Nephron progenitor cell (in vitro differentiated cells): Measurements from ENCODE around the gene LHPP.

Source experiments
- DNase-seq: peaks from one replicate; pipeline ENCODE4 v3.0.0; 2021
- H3K27ac Mint-ChIP-seq: 2 replicates; pipeline ENCODE4 v1.8.0; 2021; ENCODE audit warnings: mild to moderate bottlenecking, moderate library complexity, mixed read lengths
- H3K27me3 Mint-ChIP-seq: 2 replicates; pipeline ENCODE4 v1.8.0; 2021; ENCODE audit warnings: mild to moderate bottlenecking, low read depth, mixed read lengths; ENCODE audit not compliant: poor library complexity
- H3K36me3 Mint-ChIP-seq: 2 replicates; pipeline ENCODE4 v1.8.0; 2021; ENCODE audit warnings: low read depth, mixed read lengths
- H3K4me1 Mint-ChIP-seq: 2 replicates; pipeline ENCODE4 v1.8.0; 2021; ENCODE audit warnings: mixed read lengths
- H3K4me3 Mint-ChIP-seq: 2 replicates; pipeline ENCODE4 v1.8.0; 2021; ENCODE audit warnings: mild to moderate bottlenecking, moderate library complexity, mixed read lengths
- H3K9me3 Mint-ChIP-seq: 2 replicates; pipeline ENCODE4 v1.8.0; 2021; ENCODE audit warnings: mild to moderate bottlenecking, moderate library complexity, mixed read lengths
- TF ChIP-seq, protein P1 (sequence below): fragments of 200-600 bp; sonication (generic); IDR thresholded peaks from 2 replicates; pipeline ENCODE4 v1.5.0; 2021; ENCODE audit warnings: antibody characterized with exemption

Gene LHPP

GRCh38 chr10:124543971-124544370, 82.3 kb downstream of the LHPP start:
- TF ChIP-seq, protein P1, sequence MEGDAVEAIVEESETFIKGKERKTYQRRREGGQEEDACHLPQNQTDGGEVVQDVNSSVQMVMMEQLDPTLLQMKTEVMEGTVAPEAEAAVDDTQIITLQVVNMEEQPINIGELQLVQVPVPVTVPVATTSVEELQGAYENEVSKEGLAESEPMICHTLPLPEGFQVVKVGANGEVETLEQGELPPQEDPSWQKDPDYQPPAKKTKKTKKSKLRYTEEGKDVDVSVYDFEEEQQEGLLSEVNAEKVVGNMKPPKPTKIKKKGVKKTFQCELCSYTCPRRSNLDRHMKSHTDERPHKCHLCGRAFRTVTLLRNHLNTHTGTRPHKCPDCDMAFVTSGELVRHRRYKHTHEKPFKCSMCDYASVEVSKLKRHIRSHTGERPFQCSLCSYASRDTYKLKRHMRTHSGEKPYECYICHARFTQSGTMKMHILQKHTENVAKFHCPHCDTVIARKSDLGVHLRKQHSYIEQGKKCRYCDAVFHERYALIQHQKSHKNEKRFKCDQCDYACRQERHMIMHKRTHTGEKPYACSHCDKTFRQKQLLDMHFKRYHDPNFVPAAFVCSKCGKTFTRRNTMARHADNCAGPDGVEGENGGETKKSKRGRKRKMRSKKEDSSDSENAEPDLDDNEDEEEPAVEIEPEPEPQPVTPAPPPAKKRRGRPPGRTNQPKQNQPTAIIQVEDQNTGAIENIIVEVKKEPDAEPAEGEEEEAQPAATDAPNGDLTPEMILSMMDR, result no peak
- peaks cover 6% of the 10 kb centered on the region for H3K27me3 Mint-ChIP-seq
- H3K27ac Mint-ChIP-seq, result no peak overlapping the region
- H3K36me3 Mint-ChIP-seq, result no peaks in the 10 kb centered on the region
- no peak overlapping the region for H3K4me3 Mint-ChIP-seq
- peaks cover 33% of the 10 kb centered on the region for H3K4me1 Mint-ChIP-seq
- DNase-seq, result no peak
- H3K9me3 Mint-ChIP-seq, result no peaks in the 10 kb centered on the region

DNA sequence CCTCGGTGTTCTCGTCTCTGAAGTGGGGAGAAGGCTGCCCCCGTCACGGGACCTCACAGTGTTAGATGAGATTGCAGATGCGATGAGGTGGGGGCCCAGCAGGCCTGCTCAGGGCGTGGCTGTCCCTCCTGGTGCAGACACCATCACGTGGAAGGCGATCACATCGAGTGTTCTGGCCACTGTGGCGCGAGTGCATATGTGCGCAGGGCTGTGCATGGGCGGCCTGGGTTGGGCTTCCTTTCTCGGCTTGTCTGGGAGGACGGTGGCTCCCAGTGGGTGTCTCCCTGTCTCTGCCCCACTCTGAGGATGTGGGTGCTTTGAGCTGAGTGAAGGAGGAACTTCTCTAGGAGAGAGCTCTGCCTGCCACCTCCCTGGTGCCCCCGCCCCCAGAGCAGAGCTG, 83.1 kb downstream of the LHPP start:
- peaks cover 6% of the 10 kb centered on the region for H3K27me3 Mint-ChIP-seq
- no peak for DNase-seq
- peaks cover 33% of the 10 kb centered on the region for H3K4me1 Mint-ChIP-seq
- no peak overlapping the region for H3K27ac Mint-ChIP-seq
- TF ChIP-seq, protein P1, result no peak
- no peaks in the 10 kb centered on the region for H3K36me3 Mint-ChIP-seq
- H3K4me3 Mint-ChIP-seq, result no peak overlapping the region
- no peaks in the 10 kb centered on the region for H3K9me3 Mint-ChIP-seq

DNA sequence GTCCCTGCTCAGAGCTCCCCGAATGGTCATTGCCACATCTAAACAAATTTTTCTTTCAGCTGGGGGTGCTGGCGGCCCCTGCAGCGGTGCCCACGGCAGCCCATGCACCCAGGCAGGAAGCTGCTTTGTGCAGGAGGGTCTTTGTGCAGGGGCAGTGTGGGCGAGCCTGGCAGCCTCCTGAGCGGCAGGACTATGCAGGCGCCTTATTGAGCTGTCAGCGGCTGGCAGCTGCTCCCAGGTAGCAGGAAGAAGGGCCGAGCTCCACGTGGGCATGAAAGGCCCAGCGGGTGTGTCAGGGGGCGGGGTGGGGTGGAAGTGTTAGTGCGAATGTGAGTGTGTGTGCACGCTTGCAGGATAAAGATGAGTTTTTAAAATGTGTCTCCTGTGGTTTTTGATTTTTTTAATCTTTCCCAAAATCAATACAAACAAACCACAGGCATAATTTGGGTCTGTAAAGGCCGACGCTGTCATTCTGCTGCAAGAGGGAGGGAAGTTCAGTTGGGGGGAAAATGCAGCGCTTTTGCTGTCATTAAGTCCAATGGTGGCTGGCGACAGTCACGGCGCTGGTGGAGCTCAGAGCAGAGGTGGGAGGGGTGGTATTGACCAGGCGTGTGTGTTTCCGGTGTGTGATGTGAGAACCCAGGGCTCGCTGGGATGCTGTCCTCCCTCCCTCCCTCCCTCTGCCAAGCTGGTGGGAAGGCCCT, 83.9 kb downstream of the LHPP start:
- Mint-ChIP-seq H3K27me3 (peaks cover 6% of the 10 kb centered on the region), H3K9me3 (no peaks in the 10 kb centered on the region), H3K36me3 (no peaks in the 10 kb centered on the region), H3K27ac (no peak overlapping the region), H3K4me1 (peaks cover 37% of the 10 kb centered on the region), H3K4me3 (no peak overlapping the region)
- no peak for DNase-seq
- TF ChIP-seq, protein P1, result no peak

DNA sequence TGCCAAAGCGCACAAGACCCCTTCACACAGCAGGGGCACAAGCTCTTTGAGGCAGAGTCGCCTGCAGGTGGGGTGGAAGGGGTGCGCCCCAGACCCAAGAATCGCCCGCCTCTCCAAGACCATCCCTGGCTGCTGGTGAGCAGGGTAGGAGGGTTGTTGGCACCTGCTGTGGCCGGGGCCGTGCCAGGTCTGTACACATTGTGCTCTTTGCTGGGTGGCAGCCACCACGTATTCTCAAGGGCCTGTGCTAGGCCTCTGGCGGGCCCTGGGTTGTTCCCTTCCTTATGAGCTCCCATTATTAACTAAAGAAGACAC, 84.4 kb downstream of the LHPP start:
- Mint-ChIP-seq H3K4me3 (no peak overlapping the region), H3K36me3 (no peaks in the 10 kb centered on the region), H3K9me3 (no peaks in the 10 kb centered on the region), H3K27me3 (peaks cover 6% of the 10 kb centered on the region), H3K27ac (no peak overlapping the region), H3K4me1 (peaks cover 38% of the 10 kb centered on the region)
- TF ChIP-seq, protein P1, result no peak
- no peak for DNase-seq

- DNase-seq, result no peak
- peaks cover 6% of the 10 kb centered on the region for H3K27me3 Mint-ChIP-seq
- no peaks in the 10 kb centered on the region for H3K36me3 Mint-ChIP-seq
- H3K4me3 Mint-ChIP-seq, result no peak overlapping the region
- no peaks in the 10 kb centered on the region for H3K9me3 Mint-ChIP-seq
- no peak overlapping the region for H3K27ac Mint-ChIP-seq
- peaks cover 41% of the 10 kb centered on the region for H3K4me1 Mint-ChIP-seq
- TF ChIP-seq, protein P1, result no peak
Measured at GRCh38 chr10:124546957-124547646, 85.5 kb downstream of the LHPP start.
